ENCODE measurements around the gene CSTA. TPM values are rescaled to one million over a fixed set of nuclear protein-coding genes. Genes with fewer than 3 reads are reported as not detected.

CSTA gene
- total RNA-seq, 1 donor from 2014 or later: 0.41 TPM

DNA sequence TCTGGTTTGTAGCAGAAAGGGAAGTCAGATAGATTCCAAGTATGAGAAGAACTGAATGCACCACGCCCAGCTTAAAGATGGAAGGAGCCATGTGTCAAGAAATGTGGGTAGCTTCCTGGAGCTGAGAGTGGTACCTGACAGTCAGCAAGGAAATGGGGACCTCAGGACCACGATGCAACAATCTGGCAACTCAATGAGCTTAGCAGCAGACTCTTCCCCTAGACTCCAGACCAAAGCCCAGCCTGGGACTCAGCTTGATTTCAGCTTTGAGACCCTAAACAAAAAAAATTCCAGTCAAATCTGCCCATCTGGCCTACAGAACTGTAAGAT, 33.6 kb downstream of the CSTA start:
- H2AFZ ChIP-seq (ENCODE audit: low read depth, low read length): no peak overlapping the region
- FAIRE-seq (no peak), DNase-seq (ENCODE audit: low read depth) (no peak)
- Mint-ChIP-seq H3K4me1 (ENCODE audit: low read depth, unreplicated experiment) (no peaks in the 10 kb centered on the region), H3K9me3 (ENCODE audit: unreplicated experiment) (no peaks in the 10 kb centered on the region), H3K27me3 (ENCODE audit: low read depth, unreplicated experiment) (no peaks in the 10 kb centered on the region), H3K4me3 (ENCODE audit: unreplicated experiment) (no peak overlapping the region), H3K27ac (ENCODE audit: unreplicated experiment) (no peak overlapping the region), H3K36me3 (ENCODE audit: low read depth, unreplicated experiment) (peaks cover 5% of the 10 kb centered on the region)
- TF ChIP-seq EZH2 (IDR thresholded peaks at IDR 0.05; ENCODE audit: insufficient read depth, low read length): no peak
- TF ChIP-seq, protein P1, sequence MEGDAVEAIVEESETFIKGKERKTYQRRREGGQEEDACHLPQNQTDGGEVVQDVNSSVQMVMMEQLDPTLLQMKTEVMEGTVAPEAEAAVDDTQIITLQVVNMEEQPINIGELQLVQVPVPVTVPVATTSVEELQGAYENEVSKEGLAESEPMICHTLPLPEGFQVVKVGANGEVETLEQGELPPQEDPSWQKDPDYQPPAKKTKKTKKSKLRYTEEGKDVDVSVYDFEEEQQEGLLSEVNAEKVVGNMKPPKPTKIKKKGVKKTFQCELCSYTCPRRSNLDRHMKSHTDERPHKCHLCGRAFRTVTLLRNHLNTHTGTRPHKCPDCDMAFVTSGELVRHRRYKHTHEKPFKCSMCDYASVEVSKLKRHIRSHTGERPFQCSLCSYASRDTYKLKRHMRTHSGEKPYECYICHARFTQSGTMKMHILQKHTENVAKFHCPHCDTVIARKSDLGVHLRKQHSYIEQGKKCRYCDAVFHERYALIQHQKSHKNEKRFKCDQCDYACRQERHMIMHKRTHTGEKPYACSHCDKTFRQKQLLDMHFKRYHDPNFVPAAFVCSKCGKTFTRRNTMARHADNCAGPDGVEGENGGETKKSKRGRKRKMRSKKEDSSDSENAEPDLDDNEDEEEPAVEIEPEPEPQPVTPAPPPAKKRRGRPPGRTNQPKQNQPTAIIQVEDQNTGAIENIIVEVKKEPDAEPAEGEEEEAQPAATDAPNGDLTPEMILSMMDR (IDR thresholded peaks at IDR 0.05; ENCODE audit: insufficient read depth, low read depth, low read length): no peak
- no peaks in the 10 kb centered on the region for H3K27me3 ChIP-seq (ENCODE audit: insufficient read depth, low read length)
- no peak overlapping the region for H3K27ac ChIP-seq (ENCODE audit: low read depth, low read length)
- no peaks in the 10 kb centered on the region for H4K20me1 ChIP-seq (ENCODE audit: insufficient read depth, low read length)
- no peak overlapping the region for H3K4me3 ChIP-seq (ENCODE audit: insufficient read depth, low read depth, low read length)
- no peaks in the 10 kb centered on the region for H3K4me1 ChIP-seq (ENCODE audit: insufficient read depth, low read length)
- peaks cover 6% of the 10 kb centered on the region for H3K36me3 ChIP-seq (ENCODE audit: insufficient read depth, low read length)
- H3K9me3 ChIP-seq (ENCODE audit: insufficient read depth, low read depth, low read length): no peaks in the 10 kb centered on the region
- H3K4me2 ChIP-seq (ENCODE audit: low read length): no peak overlapping the region
- H3K9ac ChIP-seq (ENCODE audit: low read length): no peak overlapping the region
- no peaks in the 10 kb centered on the region for H3K79me2 ChIP-seq (ENCODE audit: insufficient read depth, low read length)

DNA sequence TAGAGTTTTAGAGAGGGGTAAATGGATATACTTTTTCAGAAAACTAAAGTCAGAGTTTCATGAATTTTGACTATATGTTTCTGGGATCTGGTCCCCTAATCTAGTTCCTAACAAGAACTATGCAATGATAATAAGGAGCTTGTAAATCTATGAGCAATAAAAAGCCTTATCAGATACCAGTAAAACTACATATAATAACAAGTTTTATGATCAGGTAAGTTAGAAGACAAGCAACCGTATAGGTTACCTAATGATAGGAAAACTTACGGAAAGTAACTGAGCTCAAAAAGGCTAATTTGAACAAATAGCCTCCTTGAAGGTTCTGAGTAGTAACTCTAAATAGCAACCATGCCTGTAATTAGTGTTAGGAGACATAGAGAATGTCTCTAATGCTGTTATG, 37.0 kb downstream of the CSTA start:
- FAIRE-seq (no peak), DNase-seq (ENCODE audit: low read depth) (no peak)
- Histone ChIP-seq H3K79me2 (ENCODE audit: insufficient read depth, low read length) (no peaks in the 10 kb centered on the region), H4K20me1 (ENCODE audit: insufficient read depth, low read length) (no peaks in the 10 kb centered on the region), H3K9ac (ENCODE audit: low read length) (no peak overlapping the region), H3K27ac (ENCODE audit: low read depth, low read length) (no peak overlapping the region), H3K36me3 (ENCODE audit: insufficient read depth, low read length) (peaks cover 6% of the 10 kb centered on the region), H3K9me3 (ENCODE audit: insufficient read depth, low read depth, low read length) (no peaks in the 10 kb centered on the region), H2AFZ (ENCODE audit: low read depth, low read length) (no peak overlapping the region), H3K4me2 (ENCODE audit: low read length) (no peak overlapping the region), H3K4me1 (ENCODE audit: insufficient read depth, low read length) (peaks cover 3% of the 10 kb centered on the region), H3K27me3 (ENCODE audit: insufficient read depth, low read length) (no peaks in the 10 kb centered on the region), H3K4me3 (ENCODE audit: insufficient read depth, low read depth, low read length) (no peak overlapping the region)
- Mint-ChIP-seq H3K4me3 (ENCODE audit: unreplicated experiment) (no peak overlapping the region), H3K27ac (ENCODE audit: unreplicated experiment) (no peak overlapping the region), H3K36me3 (ENCODE audit: low read depth, unreplicated experiment) (peaks cover 5% of the 10 kb centered on the region), H3K4me1 (ENCODE audit: low read depth, unreplicated experiment) (peaks cover 4% of the 10 kb centered on the region), H3K27me3 (ENCODE audit: low read depth, unreplicated experiment) (no peaks in the 10 kb centered on the region), H3K9me3 (ENCODE audit: unreplicated experiment) (no peaks in the 10 kb centered on the region)
- TF ChIP-seq EZH2 (IDR thresholded peaks at IDR 0.05; ENCODE audit: insufficient read depth, low read length): no peak
- TF ChIP-seq, protein P1 (IDR thresholded peaks at IDR 0.05; ENCODE audit: insufficient read depth, low read depth, low read length): no peak

DNA sequence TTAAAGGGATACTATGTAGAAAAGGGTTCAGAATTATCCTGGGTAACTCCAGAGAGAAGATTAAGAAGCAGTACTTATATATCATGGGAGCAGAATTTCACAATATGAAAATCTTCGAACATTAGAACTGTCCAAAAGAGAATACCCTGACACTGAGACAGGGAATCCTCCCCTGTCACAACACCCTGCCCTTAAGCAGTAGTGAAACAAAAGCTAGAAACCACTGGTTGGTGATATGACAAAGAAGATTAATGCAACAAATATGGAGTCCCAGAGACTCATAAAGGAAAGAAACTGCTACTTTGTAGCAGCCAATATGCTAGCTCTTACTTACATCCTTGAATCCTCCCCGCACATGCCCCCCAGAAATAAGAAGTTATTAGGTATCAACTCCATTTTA, 39.4 kb downstream of the CSTA start:
- Histone ChIP-seq H3K27me3 (ENCODE audit: insufficient read depth, low read length) (no peaks in the 10 kb centered on the region), H2AFZ (ENCODE audit: low read depth, low read length) (no peak overlapping the region), H3K36me3 (ENCODE audit: insufficient read depth, low read length) (peaks cover 6% of the 10 kb centered on the region), H3K79me2 (ENCODE audit: insufficient read depth, low read length) (no peaks in the 10 kb centered on the region), H3K9me3 (ENCODE audit: insufficient read depth, low read depth, low read length) (no peaks in the 10 kb centered on the region), H4K20me1 (ENCODE audit: insufficient read depth, low read length) (no peaks in the 10 kb centered on the region), H3K4me2 (ENCODE audit: low read length) (no peak overlapping the region), H3K4me1 (ENCODE audit: insufficient read depth, low read length) (peaks cover 3% of the 10 kb centered on the region), H3K4me3 (ENCODE audit: insufficient read depth, low read depth, low read length) (no peak overlapping the region), H3K27ac (ENCODE audit: low read depth, low read length) (no peak overlapping the region), H3K9ac (ENCODE audit: low read length) (no peak overlapping the region)
- no peak for TF ChIP-seq EZH2 (IDR thresholded peaks at IDR 0.05; ENCODE audit: insufficient read depth, low read length)
- no peak for DNase-seq (ENCODE audit: low read depth)
- peaks cover 4% of the 10 kb centered on the region for H3K4me1 Mint-ChIP-seq (ENCODE audit: low read depth, unreplicated experiment)
- H3K36me3 Mint-ChIP-seq (ENCODE audit: low read depth, unreplicated experiment): no peaks in the 10 kb centered on the region
- no peak overlapping the region for H3K4me3 Mint-ChIP-seq (ENCODE audit: unreplicated experiment)
- no peak overlapping the region for H3K27ac Mint-ChIP-seq (ENCODE audit: unreplicated experiment)
- no peaks in the 10 kb centered on the region for H3K27me3 Mint-ChIP-seq (ENCODE audit: low read depth, unreplicated experiment)
- no peaks in the 10 kb centered on the region for H3K9me3 Mint-ChIP-seq (ENCODE audit: unreplicated experiment)
- no peak for FAIRE-seq
